Superior temporal gyrus (tissue), 1 donor: Measurements from ENCODE around the gene SLMAP.
A peak's percentile ranks its signal among the peaks of the same experiment; 100 is the strongest.

Experiments used
- DNase-seq: peaks from one replicate; pipeline ENCODE4 v3.0.0-alpha.2; 2016; ENCODE audit errors: extremely low spot score

The SLMAP gene

DNA sequence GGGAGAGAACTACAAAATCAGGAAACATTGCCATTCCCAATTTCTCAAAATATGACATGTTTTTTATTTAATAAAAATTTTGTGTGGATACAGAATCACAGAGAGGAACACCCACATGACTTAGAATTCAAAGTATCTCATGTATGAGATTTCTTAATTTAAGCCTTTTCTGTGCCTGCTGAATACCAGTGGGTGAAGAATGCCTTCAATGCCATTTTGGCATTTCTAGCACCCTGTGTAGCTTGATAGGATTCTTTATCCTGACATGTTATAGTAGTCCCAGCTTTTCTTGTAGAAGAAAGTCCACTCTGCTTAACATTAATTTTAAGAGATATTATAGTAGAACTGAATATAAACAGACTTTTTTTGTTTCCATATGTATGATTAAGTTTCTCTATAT is 3.1 kb upstream of the SLMAP start:
- no peak for DNase-seq

DNA sequence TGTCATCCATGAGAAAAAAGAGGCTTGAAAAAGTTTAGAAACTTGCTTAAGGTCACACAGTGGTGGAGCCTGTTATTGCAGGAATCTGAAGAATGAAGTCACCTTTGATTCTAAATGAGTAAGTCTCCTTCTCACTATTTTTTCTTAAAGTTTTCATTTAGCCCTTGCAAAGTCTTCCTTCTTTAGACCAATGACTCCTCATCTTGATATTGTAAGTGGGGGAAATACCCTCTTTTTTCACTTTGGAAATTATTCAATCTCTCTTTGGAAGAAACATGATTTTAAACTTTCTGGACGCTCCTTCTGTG is 787 bp upstream of the SLMAP start:
- DNase-seq, result no peak

DNA sequence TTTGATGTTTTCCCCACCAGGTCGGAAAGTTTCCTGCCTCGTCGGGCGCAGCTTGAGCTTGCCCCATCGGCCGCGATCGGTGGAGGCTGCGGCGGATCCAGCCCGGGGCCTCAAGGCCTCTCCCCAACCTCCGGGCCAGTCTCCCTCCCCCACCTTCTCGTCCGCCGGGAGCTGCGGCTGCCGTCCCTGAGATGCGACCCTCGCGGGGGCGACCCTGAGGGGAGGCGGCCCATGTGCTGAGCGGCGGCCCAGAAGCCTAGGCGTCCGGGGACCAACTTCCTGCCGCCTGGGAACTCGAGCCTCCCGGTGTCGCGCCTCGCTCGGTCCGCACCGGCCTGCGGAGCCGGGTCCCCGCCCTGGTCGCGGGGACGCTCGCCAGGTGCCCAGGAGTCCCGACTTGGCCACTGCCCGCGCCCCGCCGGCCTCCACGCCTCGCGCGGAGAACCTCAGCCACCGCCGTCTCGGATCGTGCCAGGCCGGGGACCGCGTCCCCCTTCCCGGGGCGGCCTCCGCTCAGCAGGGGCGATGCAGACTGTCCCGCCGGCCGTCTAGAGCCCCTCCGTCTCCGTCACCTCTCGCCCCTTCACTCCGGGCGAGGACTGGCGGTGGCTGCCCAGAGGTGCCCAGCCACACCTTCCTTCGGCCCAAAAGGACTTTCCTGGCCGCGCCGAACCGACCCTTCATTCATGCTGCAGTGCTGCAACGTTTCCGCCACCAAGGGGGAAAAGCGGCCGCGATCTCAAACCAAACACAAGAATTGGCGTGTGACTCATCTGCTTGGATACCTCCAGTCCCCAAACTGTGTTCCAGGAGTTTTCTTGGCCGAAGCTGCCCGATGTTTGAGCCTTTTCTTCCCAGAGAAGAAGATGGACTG is 656 bp downstream of the SLMAP start:
- DNase-seq, result peak; percentile 26

- DNase-seq, result no peak
These were observed 1.7 kb downstream of the SLMAP start for GRCh38 chr3:57757642-57758297.

GRCh38 chr3:57758686-57759085 is 2.6 kb downstream of the SLMAP start:
- DNase-seq, result no peak

DNA sequence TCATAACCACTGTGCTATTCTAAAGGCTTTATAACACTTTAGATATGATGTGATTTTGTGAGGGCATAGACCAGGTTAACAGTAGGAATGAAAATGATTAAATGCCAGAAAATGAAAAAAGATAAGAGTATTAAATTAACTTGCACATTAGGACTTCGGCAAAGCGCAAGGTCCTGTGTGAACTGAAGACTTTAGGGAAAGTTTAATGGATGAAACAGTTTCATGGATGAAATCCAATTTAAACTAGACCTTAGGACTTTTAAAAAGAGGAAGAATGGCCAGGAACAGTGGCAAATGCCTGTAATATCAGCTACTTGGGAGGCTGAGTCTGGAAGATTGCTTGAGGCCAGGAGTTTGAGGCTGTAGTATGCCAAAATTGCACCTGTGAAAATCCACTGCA is 8.7 kb downstream of the SLMAP start:
- DNase-seq, result no peak

- no peak for DNase-seq
These were observed 12.5 kb downstream of the SLMAP start for GRCh38 chr3:57768595-57768994.

DNA sequence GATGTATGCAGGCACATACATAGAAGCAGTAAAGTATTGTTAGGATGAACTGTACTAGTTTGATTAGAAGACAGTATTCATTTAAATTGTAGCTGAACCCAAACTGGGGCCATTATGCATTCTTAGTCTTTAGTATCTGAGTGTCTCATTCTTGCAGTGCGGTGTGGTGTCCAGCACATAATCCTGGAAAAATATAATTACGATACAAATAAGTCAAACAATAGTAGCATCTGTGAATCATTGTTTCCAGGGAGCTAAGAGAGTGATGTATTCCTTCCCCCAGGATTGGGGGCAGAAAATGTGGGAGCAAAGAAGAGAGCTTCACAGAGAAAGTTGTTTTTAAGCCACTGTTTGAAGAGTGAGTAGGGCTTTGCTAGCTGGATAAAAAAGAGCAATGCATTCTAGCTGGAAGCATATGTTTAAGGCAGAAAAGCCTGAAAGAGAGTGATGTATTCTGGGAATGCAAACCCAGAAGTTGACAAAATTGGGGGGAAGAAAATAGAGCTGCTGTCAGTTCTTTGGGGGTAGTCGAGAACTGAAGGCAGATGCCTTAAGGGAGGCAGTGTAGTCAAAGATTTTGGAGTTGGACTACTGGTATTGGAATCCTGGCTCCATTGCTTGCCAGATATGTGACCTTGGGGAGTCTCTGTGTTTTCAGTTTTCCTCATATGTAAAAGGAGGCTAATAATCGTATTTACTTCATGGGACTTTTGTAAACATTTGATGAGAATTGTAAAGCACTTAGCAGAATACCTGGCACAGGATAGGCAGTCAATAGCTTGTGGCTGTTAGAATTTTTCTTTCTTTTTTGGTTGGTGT is 14.1 kb downstream of the SLMAP start:
- DNase-seq, result no peak

DNA sequence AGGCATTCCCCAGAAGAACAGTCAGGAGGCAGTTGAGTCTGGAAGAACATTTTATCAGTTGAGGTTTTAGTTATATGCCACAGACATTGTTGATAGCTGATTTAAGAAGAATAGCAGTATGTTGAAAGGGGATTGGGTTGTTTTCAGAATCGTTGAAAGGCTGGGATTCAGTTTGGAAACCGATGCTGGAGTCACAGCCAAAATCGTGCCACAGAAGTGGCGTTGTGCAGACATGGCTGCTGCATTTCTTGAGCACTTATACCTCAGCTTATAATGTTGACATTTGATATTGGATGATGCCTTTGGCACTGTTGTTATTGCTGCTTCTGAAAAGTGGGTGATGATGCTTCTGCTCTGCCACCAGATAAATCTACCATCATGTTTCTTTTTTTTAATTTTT is 16.1 kb downstream of the SLMAP start:
- no peak for DNase-seq

DNA sequence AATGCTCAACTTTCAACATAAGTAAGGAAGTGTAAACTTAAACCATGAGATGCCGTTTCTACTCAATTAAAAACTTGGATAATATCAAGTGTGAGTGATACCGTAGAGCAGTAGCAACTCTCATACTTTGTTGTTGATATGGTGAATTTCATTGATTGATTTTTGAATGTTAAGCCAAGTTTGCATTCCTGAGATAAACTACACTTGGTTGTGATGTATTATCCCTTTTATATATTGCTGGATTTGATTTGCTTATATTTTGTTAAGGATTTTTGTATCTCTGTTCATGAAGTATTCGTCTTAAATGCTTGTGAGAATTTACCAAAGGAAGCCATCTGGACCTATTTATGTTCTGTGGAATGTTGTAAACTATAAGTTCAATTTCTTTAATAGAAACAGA is 21.7 kb downstream of the SLMAP start:
- no peak for DNase-seq

DNA sequence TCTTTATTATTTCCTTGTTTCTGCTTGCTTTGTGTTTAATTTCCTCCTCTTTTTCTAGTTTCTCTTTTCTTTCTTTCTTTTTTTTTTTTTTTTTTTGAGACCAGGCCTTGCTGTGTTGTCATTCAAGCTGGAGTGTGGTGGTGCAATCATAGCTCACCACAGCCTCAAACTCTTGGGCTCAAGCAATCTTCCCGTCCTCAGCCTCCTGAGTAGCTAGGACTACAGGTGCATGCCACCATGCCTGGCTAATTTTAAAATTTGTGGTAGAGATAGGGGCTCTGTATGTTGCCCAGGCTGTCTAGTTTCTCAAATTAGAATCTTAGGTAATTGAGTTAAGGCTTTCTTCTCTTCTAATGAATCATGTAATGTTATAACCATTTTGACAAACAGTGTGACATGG is 22.4 kb downstream of the SLMAP start:
- no peak for DNase-seq

GRCh38 chr3:57779666-57780065 is 23.6 kb downstream of the SLMAP start:
- DNase-seq, result no peak

DNA sequence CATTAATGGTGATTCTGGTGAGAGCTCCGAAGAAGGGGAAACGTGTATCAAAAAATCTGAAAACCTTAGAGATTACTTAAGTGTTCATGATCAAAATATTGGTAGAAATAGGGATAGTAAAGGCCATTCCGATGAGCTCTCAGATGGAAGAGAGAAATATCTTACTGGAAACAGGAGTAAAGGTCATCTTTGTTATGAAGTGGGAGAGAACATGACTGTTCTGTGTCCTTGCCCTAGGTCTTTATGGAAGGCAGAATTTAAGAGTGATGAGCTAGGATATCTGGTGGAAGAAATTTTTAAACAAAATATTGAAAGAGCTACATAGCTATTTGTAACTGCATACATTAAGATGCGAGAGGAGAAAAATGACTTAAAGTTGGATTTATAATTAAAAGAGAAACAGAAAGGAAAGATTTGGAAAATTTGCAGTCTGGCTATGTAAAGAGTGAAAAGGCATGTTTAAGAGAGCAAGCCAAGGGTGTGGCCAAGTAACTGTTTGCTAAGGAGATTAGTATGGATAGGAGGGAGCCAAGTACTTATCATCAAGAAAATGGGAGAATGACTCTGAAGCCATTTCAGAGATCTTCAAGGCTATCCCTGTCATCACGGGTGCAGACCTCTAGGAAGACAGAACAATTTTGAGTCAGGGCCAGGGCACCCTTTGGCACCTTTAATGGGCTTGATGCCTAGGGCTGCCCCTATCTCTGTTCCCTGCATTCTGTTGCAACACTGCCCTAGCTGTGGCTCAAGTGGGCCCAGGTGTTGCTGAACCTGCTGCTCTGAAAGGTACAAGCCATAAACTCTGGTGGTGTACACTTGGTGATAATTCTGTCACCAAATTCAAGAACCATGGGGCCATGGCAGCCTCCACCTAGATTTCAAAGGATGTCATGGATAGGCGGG is 27.3 kb downstream of the SLMAP start:
- DNase-seq, result no peak

DNA sequence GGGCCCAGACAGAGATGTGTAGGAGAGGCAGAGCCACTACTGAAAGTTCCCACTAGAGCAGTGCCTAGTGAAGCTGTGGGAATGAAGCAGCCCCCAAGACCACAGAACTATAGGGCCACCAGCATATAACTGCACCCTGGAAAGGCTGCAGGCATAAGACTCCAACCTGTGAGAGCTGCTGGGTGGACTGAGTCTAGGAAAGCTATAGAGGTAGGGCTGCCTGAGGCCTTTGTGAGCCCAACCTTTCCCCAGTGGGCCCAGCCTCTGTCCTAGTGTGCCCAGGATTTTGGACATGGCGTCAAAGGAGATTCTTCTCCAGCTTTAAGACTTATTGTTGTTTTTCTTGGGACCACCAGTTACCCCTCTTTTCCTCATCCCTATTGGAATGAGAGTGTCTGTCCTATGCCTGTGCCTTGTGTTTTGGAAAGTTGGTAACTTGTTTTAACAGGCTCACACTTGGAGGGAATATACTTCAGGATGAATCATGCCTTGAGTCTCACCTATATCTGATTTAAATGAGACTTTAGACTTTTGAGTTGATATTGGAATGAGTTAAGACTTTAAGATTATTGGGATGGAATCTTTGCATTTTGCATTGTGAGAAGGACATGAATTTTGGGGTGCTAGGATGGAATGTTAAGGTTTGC is 28.1 kb downstream of the SLMAP start:
- no peak for DNase-seq

GRCh38 chr3:57785446-57785845 is 29.3 kb downstream of the SLMAP start:
- DNase-seq, result no peak

GRCh38 chr3:57787867-57788623 is 31.9 kb downstream of the SLMAP start:
- no peak for DNase-seq

GRCh38 chr3:57788624-57789018 is 32.5 kb downstream of the SLMAP start:
- DNase-seq, result no peak

DNA sequence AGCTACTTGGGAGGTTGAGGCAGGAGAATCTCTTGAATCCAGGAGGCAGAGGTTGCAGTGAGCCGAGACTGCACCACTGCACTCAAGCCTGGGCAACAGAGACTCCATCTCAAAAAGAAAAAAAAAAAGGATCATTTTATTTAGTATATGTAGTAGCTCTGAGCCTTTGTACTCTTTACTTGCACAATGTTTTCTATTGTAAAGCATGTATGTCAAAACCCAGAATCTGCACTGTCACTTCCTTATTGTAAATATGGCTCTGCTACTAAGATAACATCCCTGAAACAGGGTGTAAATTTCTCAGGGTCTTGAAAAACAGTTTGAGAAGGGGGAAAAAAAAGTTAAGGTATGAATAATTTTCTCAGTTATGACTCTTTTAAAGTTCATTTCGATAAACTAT is 35.1 kb downstream of the SLMAP start:
- no peak for DNase-seq

GRCh38 chr3:57792198-57792597 is 36.1 kb downstream of the SLMAP start:
- no peak for DNase-seq

DNA sequence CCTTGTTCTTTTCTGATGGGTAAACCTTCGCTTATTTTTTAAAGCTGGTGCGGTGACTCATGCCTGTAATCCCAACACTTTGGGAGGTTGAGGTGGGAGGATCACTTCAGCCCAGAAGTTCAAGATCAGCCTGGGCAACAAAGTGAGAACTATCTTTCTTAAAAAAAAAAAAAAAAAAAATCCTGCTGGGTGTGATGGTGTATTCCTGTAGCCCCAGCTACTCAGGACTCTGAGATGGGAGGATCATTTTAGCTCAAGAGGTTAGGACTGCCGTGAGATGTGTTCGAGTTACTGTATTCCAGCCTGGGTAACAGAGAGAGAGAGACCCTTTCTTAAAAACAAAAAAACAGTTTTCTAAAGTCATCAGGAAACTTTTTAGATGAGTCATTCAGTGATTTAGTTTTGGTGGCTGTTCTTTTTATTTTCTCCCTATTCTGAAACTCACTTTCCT is 37.7 kb downstream of the SLMAP start:
- DNase-seq, result no peak
